Measurements from ENCODE around the gene IL18BP. TPM values are rescaled to one million over a fixed set of nuclear protein-coding genes. Genes with fewer than 3 reads are reported as not detected.
A peak's percentile ranks its signal among the peaks of the same experiment; 100 is the strongest.

The IL18BP gene
- total and polyA plus RNA-seq, 9 of the 15 experiments (the other 6 are each of a cell fraction or from before 2014, with no cell fraction given): 0.34 to 9.4 (median 3.2) TPM

GRCh38 chr11:72003776-72004171, 5.1 kb downstream of the IL18BP start:
- no peak overlapping the region for H3K4me3 ChIP-seq
- no peak for ATAC-seq
- ChIA-PET POLR2A (interaction anchor here (0.6 to 4.0 kb wide), 4 partner anchors 8 to 323 kb away, joined by 3 to 12 read pairs (median 5); no protein-coding TSS in a partner anchor), CTCF (ENCODE audit: low intra/inter-chr PET ratio) (no interaction called here)
- intact Hi-C loops (cut with micrococcal nuclease): no loop called here
- peaks cover 6% of the 10 kb centered on the region for H3K9me1 ChIP-seq (ENCODE audit: control insufficient read depth, insufficient read depth, low read length)
- H3K9me3 ChIP-seq (replicated peaks; ENCODE audit: control insufficient read depth, insufficient read depth, low read depth, low read length): no peaks in the 10 kb centered on the region
- no peak overlapping the region for H3K4me2 ChIP-seq (ENCODE audit: insufficient read depth, low read length)
- H2AFZ ChIP-seq (ENCODE audit: low read depth, low read length): no peak overlapping the region
- in situ Hi-C loops (cut with MboI): no loop called here
- H3K27ac ChIP-seq (ENCODE audit: extremely low read depth, low read depth, low read length): no peak overlapping the region
- peaks cover 19 to 39% of the 10 kb centered on the region in 2 experiments; a peak in 4 of 5 replicates for H3K4me1 ChIP-seq (replicated peaks in 1 of 2; ENCODE audit: control insufficient read depth in 2 of 2, insufficient read depth in 2 of 2, low read length in 2 of 2)
- H4K20me1 ChIP-seq (replicated peaks; ENCODE audit: control insufficient read depth, insufficient read depth, low read length): no peaks in the 10 kb centered on the region
- TF ChIP-seq MYC (IDR thresholded peaks at IDR 0.05; ENCODE audit: low read depth, low read length) (no peak), MYC (CRISPR knock-in tag; IDR thresholded peaks at IDR 0.05; ENCODE audit: borderline replicate concordance, low read depth) (no peak), RBM39 (optimal IDR thresholded peaks at IDR 0.05; ENCODE audit: low read depth, low read length) (no peak), ZNF347 (CRISPR knock-in tag; IDR thresholded peaks at IDR 0.05; ENCODE audit: low read depth) (no peak), BRD9 (IDR thresholded peaks at IDR 0.05; ENCODE audit: low read depth, partially characterized antibody) (no peak), POLR2A (conservative IDR thresholded peaks at IDR 0.05) (peak; percentile 2; the same call in 1 of the 2 replicates), FOS (IDR thresholded peaks at IDR 0.05; ENCODE audit: extremely low read depth, insufficient read length) (no peak), ZBTB33 (CRISPR knock-in tag; IDR thresholded peaks at IDR 0.05) (peak; percentile 11; the same call in 1 of the 2 replicates), RBM22 (IDR thresholded peaks at IDR 0.05; ENCODE audit: low read depth, low read length, poor library complexity, severe bottlenecking) (peak; percentile 85), ZNF584 (CRISPR knock-in tag; IDR thresholded peaks at IDR 0.05; ENCODE audit: low read depth) (no peak), ZBED1 (IDR thresholded peaks at IDR 0.05) (no peak), ZNF592 (IDR thresholded peaks at IDR 0.05) (no peak), POLR2G (IDR thresholded peaks at IDR 0.05; ENCODE audit: low read depth, low read length) (peak; percentile 81), NFXL1 (CRISPR knock-in tag; IDR thresholded peaks at IDR 0.05) (no peak)
- no peaks in the 10 kb centered on the region for H3K27me3 ChIP-seq (ENCODE audit: control insufficient read depth in 2 of 2, insufficient read depth in 2 of 2, low read length in 2 of 2)
- no peak for DNase-seq (ENCODE audit: extremely low read depth in 1 of 4, low spot score in 3 of 4)
- peaks cover 94% of the 10 kb centered on the region for H3K36me3 ChIP-seq (ENCODE audit: control insufficient read depth, insufficient read depth, low read length)
- 93% methylated on average over 7 of the region's 20 CpGs for WGBS (ENCODE audit: insufficient coverage, low coverage, missing lambda C conversion rate)
- no peaks in the 10 kb centered on the region for H3K79me2 ChIP-seq (ENCODE audit: control insufficient read depth, insufficient read depth, low read length)
- no peak for FAIRE-seq
- BruUV-seq (replicated peaks): no TSS peak
- peak overlapping the region in 1 of 2 experiments; percentile 36; a peak in 1 of 4 replicates for H3K9ac ChIP-seq (ENCODE audit: insufficient read depth in 1 of 2, low read depth in 2 of 2, low read length in 2 of 2)
